Tibial nerve (tissue), 3 donors: Measurements from ENCODE around the gene KIN.

Source experiments
- POLR2A ChIP-seq, 2 donors: fragments of 450-650 bp; IDR thresholded peaks; one replicate each; pipeline ENCODE4 v1.6.1; 2017; ENCODE audit warnings: antibody characterized with exemption in 2 of 2, mild to moderate bottlenecking in 2 of 2, moderate library complexity in 2 of 2
- TF ChIP-seq, protein P1 (sequence below), 5 experiments: fragments of 200-600 bp in 3 of 5; fragments of 450-650 bp in 2 of 5; sonication (generic) in 3 of 5; IDR thresholded peaks; one replicate each; pipeline ENCODE4 v1.5.1; 2016 to 2019; ENCODE audit warnings: antibody characterized with exemption in 5 of 5, mild to moderate bottlenecking in 3 of 5, moderate library complexity in 2 of 5

DNA sequence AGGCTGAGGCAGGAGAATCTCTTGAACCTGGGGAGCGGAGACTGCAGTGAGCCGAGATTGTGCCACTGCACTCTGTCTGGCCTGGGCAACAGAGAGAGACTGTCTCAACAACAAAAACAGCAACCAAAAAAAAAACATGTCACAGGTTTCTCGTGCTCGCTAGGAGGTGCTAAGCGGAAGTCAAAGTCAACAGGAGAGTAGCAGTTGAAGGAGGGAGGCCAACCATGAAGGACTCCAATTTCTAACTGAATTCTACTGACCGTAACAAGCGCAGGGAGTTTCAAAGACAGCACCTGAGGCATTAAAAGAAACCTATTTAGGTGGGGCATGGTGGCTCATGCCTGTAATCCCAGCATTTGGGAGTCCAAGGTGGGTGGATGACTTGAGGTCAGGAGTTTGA is 19.4 kb downstream of the KIN start:
- TF ChIP-seq, protein P1, sequence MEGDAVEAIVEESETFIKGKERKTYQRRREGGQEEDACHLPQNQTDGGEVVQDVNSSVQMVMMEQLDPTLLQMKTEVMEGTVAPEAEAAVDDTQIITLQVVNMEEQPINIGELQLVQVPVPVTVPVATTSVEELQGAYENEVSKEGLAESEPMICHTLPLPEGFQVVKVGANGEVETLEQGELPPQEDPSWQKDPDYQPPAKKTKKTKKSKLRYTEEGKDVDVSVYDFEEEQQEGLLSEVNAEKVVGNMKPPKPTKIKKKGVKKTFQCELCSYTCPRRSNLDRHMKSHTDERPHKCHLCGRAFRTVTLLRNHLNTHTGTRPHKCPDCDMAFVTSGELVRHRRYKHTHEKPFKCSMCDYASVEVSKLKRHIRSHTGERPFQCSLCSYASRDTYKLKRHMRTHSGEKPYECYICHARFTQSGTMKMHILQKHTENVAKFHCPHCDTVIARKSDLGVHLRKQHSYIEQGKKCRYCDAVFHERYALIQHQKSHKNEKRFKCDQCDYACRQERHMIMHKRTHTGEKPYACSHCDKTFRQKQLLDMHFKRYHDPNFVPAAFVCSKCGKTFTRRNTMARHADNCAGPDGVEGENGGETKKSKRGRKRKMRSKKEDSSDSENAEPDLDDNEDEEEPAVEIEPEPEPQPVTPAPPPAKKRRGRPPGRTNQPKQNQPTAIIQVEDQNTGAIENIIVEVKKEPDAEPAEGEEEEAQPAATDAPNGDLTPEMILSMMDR (IDR thresholded peaks at IDR 0.05) = no peak
- TF ChIP-seq POLR2A (IDR thresholded peaks at IDR 0.05) = no peak
